ENCODE data around the gene HSD17B2.

Gene HSD17B2

DNA sequence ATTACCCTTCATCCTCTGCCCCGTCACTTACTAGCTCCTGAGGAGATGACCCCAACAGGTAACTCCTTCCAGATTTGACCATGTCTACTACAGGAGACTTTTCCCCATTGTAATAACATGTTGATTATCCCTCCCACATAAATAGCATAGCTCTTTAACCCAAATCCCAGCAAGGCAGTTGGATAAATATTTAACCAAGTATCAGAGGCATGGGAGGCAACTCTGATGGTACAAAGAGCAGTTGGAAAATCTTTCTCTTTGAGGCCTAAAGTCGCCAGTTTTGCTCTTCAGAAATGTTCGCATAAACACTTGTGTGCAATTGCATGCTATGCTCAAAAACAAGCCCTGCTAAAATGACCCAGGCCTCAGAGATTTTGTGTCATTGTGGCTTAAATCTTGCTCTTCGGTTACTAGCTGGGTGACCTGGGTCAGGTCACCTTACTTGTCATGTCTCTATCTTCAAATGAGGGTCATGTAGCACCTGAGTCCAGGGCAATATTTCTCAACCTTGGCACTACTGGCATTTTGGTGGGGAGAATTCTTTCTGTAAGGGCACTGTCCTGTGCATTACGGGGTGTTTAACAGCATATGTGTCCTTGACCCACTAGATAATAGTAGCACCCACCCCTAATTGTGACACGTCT lies 48.8 kb downstream of the HSD17B2 start:
- Histone ChIP-seq H3K27me3 (ENCODE audit: low read depth, low read length) (no peaks in the 10 kb centered on the region), H3K4me1 (ENCODE audit: control insufficient read depth in 1 of 2, insufficient read depth in 2 of 2, low read length in 2 of 2) (no peaks in the 10 kb centered on the region), H3K27ac (ENCODE audit: low read length) (no peak overlapping the region), H3K36me3 (ENCODE audit: control insufficient read depth in 1 of 2, insufficient read depth in 2 of 2, low read length in 2 of 2) (no peaks in the 10 kb centered on the region), H3K4me3 (ENCODE audit: low read depth in 1 of 2, low read length in 2 of 2) (no peak overlapping the region), H3K9me3 (ENCODE audit: control insufficient read depth in 1 of 2, low read length in 2 of 2) (peaks cover 0 to 4% of the 10 kb centered on the region in 2 donors)

DNA sequence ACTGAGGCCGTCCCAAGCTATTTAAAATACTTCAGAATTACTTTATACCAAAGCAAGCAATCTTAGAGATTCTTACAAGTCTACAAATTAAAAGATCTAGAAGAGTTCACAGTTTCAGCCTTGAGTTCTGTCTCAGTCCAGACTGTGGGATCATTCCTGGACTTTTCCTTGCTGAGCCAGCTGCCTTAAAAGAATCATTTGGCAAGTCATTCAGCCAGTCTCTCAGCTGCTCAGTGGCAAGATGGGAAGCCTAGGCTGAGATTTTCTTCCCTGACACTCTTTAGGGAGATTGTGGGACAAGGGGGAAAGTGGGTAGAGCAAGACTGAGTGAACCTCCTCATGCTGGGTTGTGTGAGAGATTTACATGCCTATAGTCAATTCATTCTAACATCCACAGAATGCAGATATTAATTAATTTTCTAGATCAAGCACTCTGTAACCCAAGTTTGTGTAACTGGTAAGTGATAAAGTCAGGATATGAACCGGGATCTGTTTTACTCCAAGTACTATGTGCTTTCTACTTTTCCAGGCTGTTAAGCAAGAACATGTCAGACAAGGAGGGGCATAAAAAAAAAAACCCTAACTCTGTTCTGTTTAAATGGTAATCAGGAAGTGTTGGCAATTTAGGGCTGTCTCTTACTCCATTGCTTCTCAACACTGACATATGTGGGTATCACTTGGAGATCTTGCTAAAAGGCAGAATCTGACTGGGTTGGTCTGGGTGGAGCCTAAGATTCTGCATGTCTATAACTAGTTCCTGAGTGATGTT lies 50.1 kb downstream of the HSD17B2 start:
- Histone ChIP-seq H3K9me3 (ENCODE audit: control insufficient read depth in 1 of 2, low read length in 2 of 2) (no peaks in the 10 kb centered on the region), H3K27ac (ENCODE audit: low read length) (no peak overlapping the region), H3K27me3 (ENCODE audit: low read depth, low read length) (no peaks in the 10 kb centered on the region), H3K4me1 (ENCODE audit: control insufficient read depth in 1 of 2, insufficient read depth in 2 of 2, low read length in 2 of 2) (no peaks in the 10 kb centered on the region), H3K36me3 (ENCODE audit: control insufficient read depth in 1 of 2, insufficient read depth in 2 of 2, low read length in 2 of 2) (no peaks in the 10 kb centered on the region), H3K4me3 (ENCODE audit: low read depth in 1 of 2, low read length in 2 of 2) (no peak overlapping the region)

DNA sequence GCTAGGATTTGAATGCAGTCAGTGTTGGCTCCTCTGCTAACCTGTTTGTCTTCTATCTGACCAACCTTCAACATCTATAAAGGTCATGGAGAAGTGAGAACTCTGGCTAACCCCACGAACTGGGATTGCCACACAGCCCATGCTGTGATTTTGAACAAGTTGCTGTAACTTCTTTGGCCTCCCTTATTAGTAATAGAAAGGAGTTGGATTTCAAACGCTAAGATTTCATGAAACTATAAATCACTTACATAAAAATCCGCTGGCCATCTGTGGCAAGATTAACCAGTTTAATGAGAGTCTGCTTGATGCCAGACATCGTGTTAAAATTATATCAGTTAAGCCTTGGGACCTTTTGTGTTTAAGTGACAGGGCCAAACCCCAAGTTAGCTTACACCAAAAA lies 53.4 kb downstream of the HSD17B2 start:
- H3K9me3 ChIP-seq (ENCODE audit: control insufficient read depth in 1 of 2, low read length in 2 of 2): no peaks in the 10 kb centered on the region
- no peaks in the 10 kb centered on the region for H3K4me1 ChIP-seq (ENCODE audit: control insufficient read depth in 1 of 2, insufficient read depth in 2 of 2, low read length in 2 of 2)
- no peak overlapping the region for H3K4me3 ChIP-seq (ENCODE audit: low read depth in 1 of 2, low read length in 2 of 2)
- no peaks in the 10 kb centered on the region for H3K27me3 ChIP-seq (ENCODE audit: low read depth, low read length)
- H3K27ac ChIP-seq (ENCODE audit: low read length): no peak overlapping the region
- H3K36me3 ChIP-seq (ENCODE audit: control insufficient read depth in 1 of 2, insufficient read depth in 2 of 2, low read length in 2 of 2): no peaks in the 10 kb centered on the region

DNA sequence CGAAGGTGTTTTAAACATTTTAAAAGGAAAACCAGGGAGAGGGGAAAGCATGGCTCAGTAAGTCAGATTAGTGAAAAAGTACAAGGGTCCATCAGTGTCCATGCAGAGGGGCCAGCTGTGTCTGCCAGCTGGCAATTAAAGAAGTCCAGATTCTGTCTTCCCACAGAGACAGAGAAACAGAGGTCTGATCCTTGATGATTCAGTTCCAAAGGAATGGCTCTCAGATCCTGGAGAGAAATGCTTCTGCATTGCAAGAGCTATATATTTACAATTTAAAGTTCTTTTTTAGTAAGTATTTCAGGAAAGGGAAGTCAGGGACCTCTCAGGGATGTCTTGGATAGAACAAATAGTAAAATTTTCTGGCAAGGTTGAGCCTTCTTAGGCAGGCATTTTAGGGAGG lies 56.2 kb downstream of the HSD17B2 start:
- Histone ChIP-seq H3K9me3 (ENCODE audit: control insufficient read depth in 1 of 2, low read length in 2 of 2) (no peaks in the 10 kb centered on the region), H3K27ac (ENCODE audit: low read length) (no peak overlapping the region), H3K4me1 (ENCODE audit: control insufficient read depth in 1 of 2, insufficient read depth in 2 of 2, low read length in 2 of 2) (no peaks in the 10 kb centered on the region), H3K36me3 (ENCODE audit: control insufficient read depth in 1 of 2, insufficient read depth in 2 of 2, low read length in 2 of 2) (no peaks in the 10 kb centered on the region), H3K4me3 (ENCODE audit: low read depth in 1 of 2, low read length in 2 of 2) (no peak overlapping the region), H3K27me3 (ENCODE audit: low read depth, low read length) (no peaks in the 10 kb centered on the region)

DNA sequence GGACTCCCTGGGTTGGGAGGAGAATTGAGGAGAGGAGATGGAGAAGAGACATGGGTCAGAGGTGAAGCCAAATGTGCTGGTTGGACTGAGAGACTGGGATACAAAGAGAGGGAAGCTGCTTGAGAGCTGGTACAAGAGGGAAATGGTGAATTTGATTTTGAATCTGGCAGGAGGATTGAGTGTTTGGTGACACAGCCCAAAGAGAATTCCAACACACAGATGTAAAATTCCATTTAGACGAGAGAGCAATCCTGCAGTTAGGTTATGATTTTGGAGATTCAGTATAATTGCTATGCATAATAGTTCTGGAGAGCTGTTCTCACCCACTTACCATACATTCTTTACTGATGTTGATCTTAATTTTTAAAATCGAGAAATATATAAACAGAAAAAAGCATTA lies 57.7 kb downstream of the HSD17B2 start:
- Histone ChIP-seq H3K27ac (ENCODE audit: low read length) (no peak overlapping the region), H3K4me1 (ENCODE audit: control insufficient read depth in 1 of 2, insufficient read depth in 2 of 2, low read length in 2 of 2) (no peaks in the 10 kb centered on the region), H3K27me3 (ENCODE audit: low read depth, low read length) (no peaks in the 10 kb centered on the region), H3K4me3 (ENCODE audit: low read depth in 1 of 2, low read length in 2 of 2) (no peak overlapping the region), H3K9me3 (ENCODE audit: control insufficient read depth in 1 of 2, low read length in 2 of 2) (no peaks in the 10 kb centered on the region), H3K36me3 (ENCODE audit: control insufficient read depth in 1 of 2, insufficient read depth in 2 of 2, low read length in 2 of 2) (no peaks in the 10 kb centered on the region)

DNA sequence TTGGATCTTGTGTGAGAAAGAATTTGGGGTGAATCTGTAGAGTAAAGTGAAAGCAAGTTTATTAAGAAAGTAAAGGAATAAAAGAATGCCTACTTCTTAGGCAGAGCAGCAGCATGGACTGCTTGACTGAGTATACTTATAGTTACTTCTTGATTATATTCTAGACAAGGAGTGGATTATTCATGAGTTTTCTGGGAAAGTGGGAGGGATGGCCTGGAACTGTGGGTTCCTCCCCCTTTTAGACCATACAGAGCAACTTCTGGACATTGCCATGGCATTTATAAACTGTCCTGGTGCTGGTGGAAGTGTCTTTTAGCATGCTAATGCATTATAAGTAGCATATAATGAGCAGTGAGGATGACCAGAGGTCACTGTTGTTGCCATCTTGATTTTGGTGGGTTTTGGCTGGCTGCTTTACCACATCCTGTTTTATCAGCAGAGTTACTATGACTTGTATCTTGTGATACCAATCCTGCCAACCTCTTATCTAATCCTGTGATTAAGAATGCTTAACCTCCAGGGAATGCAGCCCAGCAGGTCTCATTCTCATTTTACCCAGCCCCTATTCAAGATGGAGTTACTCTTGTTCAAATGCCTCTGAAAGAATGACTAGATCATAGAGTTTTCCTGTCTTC lies 58.7 kb downstream of the HSD17B2 start:
- Histone ChIP-seq H3K4me1 (ENCODE audit: control insufficient read depth in 1 of 2, insufficient read depth in 2 of 2, low read length in 2 of 2) (no peaks in the 10 kb centered on the region), H3K27me3 (ENCODE audit: low read depth, low read length) (no peaks in the 10 kb centered on the region), H3K27ac (ENCODE audit: low read length) (no peak overlapping the region), H3K4me3 (ENCODE audit: low read depth in 1 of 2, low read length in 2 of 2) (no peak overlapping the region), H3K9me3 (ENCODE audit: control insufficient read depth in 1 of 2, low read length in 2 of 2) (no peaks in the 10 kb centered on the region), H3K36me3 (ENCODE audit: control insufficient read depth in 1 of 2, insufficient read depth in 2 of 2, low read length in 2 of 2) (peaks cover 0 to 4% of the 10 kb centered on the region in 2 donors)

DNA sequence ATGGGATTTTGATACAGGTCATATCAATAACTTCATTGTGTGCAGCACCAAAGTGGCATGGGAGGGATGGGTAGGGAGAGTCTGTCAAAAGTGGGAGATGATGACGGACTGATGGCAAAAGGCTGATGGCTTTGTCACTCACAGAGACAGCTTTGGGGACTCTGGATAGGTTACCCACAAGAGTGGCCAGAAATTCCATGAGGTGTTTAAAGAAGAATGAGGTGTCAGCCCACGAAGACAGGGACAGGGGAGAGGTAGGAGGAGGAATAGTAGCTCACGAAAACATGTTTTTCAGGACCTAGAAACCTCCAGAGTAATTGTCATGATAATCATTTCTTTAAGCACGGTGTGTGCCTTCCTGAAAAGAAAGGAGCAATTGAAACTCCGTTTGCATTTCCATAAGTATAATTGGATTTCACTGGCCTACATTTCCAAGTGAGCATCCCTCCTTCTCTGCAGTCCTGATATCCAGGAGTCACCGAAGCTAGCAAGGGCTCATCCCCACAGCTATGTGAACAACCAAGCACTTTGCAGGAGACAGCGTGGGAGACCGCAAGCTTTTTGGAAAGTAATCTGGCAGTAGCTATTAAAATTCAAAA lies 60.0 kb downstream of the HSD17B2 start:
- Histone ChIP-seq H3K4me1 (ENCODE audit: control insufficient read depth in 1 of 2, insufficient read depth in 2 of 2, low read length in 2 of 2) (no peaks in the 10 kb centered on the region), H3K4me3 (ENCODE audit: low read depth in 1 of 2, low read length in 2 of 2) (no peak overlapping the region), H3K36me3 (ENCODE audit: control insufficient read depth in 1 of 2, insufficient read depth in 2 of 2, low read length in 2 of 2) (peaks cover 0 to 4% of the 10 kb centered on the region in 2 donors), H3K27ac (ENCODE audit: low read length) (no peak overlapping the region), H3K9me3 (ENCODE audit: control insufficient read depth in 1 of 2, low read length in 2 of 2) (no peaks in the 10 kb centered on the region), H3K27me3 (ENCODE audit: low read depth, low read length) (no peaks in the 10 kb centered on the region)

DNA sequence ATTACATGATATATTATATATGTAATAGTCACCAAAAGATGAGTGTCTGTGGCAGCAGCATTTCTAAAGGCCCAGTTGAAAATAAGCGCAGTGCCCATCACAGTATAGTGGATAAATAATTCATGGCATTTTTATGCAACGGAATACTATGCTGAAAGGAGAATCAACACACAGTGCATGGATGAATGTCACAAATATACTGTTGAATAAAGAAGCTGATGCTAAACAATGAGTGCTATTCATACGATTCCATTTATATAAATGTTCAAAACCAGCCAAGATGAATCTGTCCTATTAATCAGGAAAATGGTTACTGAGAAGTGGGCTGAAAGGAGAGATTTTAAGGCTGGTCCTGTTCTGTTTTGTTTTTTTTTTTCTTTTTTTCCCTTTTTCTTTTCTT lies 61.6 kb downstream of the HSD17B2 start:
- Histone ChIP-seq H3K27ac (ENCODE audit: low read length) (no peak overlapping the region), H3K4me3 (ENCODE audit: low read depth in 1 of 2, low read length in 2 of 2) (no peak overlapping the region), H3K4me1 (ENCODE audit: control insufficient read depth in 1 of 2, insufficient read depth in 2 of 2, low read length in 2 of 2) (no peaks in the 10 kb centered on the region), H3K36me3 (ENCODE audit: control insufficient read depth in 1 of 2, insufficient read depth in 2 of 2, low read length in 2 of 2) (peaks cover 0 to 4% of the 10 kb centered on the region in 2 donors), H3K9me3 (ENCODE audit: control insufficient read depth in 1 of 2, low read length in 2 of 2) (no peaks in the 10 kb centered on the region), H3K27me3 (ENCODE audit: low read depth, low read length) (no peaks in the 10 kb centered on the region)

DNA sequence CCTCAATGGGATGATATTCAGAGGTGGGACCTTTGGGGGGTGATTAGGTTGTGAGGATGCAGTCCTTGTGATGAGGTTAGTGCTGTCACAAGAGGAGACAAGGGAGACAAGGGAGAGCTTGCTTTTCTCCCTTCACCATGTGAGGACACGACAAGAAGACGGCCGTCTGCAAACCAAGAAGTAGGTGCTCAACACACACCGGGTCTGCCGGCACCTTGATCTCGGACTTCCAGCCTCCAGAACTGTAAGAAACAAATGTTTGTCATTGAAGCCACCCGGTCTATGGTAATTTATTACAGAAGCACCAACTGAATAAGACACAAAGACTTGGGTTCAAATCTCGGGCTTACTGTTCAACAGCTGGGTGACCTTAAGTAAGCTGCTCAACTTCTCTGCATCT lies 70.1 kb downstream of the HSD17B2 start:
- Histone ChIP-seq H3K4me3 (ENCODE audit: low read depth in 1 of 2, low read length in 2 of 2) (no peak overlapping the region), H3K4me1 (ENCODE audit: control insufficient read depth in 1 of 2, insufficient read depth in 2 of 2, low read length in 2 of 2) (no peaks in the 10 kb centered on the region), H3K36me3 (ENCODE audit: control insufficient read depth in 1 of 2, insufficient read depth in 2 of 2, low read length in 2 of 2) (no peaks in the 10 kb centered on the region), H3K9me3 (ENCODE audit: control insufficient read depth in 1 of 2, low read length in 2 of 2) (no peaks in the 10 kb centered on the region), H3K27me3 (ENCODE audit: low read depth, low read length) (no peaks in the 10 kb centered on the region), H3K27ac (ENCODE audit: low read length) (no peak overlapping the region)

DNA sequence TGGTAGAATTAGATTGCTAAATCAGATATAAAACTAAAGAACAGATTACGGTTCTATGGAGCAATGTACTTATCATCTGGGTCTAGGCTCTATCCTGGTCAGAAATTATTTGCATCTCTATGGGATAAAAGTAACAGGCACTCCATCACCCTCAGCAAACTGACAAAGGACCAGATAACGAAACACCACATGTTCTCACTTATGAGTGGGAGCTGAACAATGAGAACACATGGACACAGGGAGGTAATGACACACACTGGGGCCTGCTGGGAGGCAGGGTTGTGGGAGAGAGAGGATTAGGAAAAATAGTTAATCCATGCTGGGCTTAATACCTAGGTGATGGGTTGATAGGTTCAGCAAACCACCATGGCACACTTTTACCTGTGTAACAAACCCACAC lies 73.0 kb downstream of the HSD17B2 start:
- H3K9me3 ChIP-seq (ENCODE audit: control insufficient read depth in 1 of 2, low read length in 2 of 2): no peaks in the 10 kb centered on the region
- no peaks in the 10 kb centered on the region for H3K27me3 ChIP-seq (ENCODE audit: low read depth, low read length)
- H3K27ac ChIP-seq (ENCODE audit: low read length): no peak overlapping the region
- no peaks in the 10 kb centered on the region for H3K4me1 ChIP-seq (ENCODE audit: control insufficient read depth in 1 of 2, insufficient read depth in 2 of 2, low read length in 2 of 2)
- H3K4me3 ChIP-seq (ENCODE audit: low read depth in 1 of 2, low read length in 2 of 2): no peak overlapping the region
- H3K36me3 ChIP-seq (ENCODE audit: control insufficient read depth in 1 of 2, insufficient read depth in 2 of 2, low read length in 2 of 2): no peaks in the 10 kb centered on the region

DNA sequence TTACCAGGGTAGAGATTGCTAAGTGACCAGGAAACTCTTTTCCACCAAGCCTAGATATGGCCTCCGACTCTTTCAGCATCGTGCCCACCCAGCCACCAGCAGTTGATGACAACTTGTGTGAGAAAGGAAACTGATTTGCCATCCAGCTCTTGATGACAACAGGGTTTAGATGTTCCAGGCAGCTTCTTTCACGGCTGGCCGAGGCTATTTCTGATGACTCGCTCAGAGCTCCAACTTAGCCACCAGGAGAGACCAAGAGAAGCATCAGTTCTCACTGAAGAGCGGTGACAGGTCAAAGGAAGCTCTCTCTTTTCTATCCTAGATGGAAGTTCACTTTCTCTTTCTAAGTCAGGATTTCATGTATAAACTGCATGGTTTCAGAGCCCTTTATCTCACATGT lies 73.7 kb downstream of the HSD17B2 start:
- H3K9me3 ChIP-seq (ENCODE audit: control insufficient read depth in 1 of 2, low read length in 2 of 2): no peaks in the 10 kb centered on the region
- H3K27ac ChIP-seq (ENCODE audit: low read length): no peak overlapping the region
- H3K36me3 ChIP-seq (ENCODE audit: control insufficient read depth in 1 of 2, insufficient read depth in 2 of 2, low read length in 2 of 2): no peaks in the 10 kb centered on the region
- H3K27me3 ChIP-seq (ENCODE audit: low read depth, low read length): no peaks in the 10 kb centered on the region
- no peaks in the 10 kb centered on the region for H3K4me1 ChIP-seq (ENCODE audit: control insufficient read depth in 1 of 2, insufficient read depth in 2 of 2, low read length in 2 of 2)
- no peak overlapping the region for H3K4me3 ChIP-seq (ENCODE audit: low read depth in 1 of 2, low read length in 2 of 2)

All from muscle layer of duodenum (tissue), 2 donors.